ENCODE measurements around the gene SERF2.

Gene SERF2

GRCh38 chr15:43775411-43775965 lies 16.6 kb upstream of the SERF2 start:
- Histone ChIP-seq H3K4me2 (ENCODE audit: insufficient read depth, low read length, poor library complexity, severe bottlenecking) (no peak overlapping the region), H2AFZ (ENCODE audit: low read length) (no peak overlapping the region), H3K4me3 (ENCODE audit: low read length in 2 of 2) (no peak overlapping the region), H2AK5ac (ENCODE audit: low read depth, low read length) (no peak overlapping the region), H2BK120ac (ENCODE audit: low read depth, low read length) (peak overlapping the region; percentile 77), H3K9ac (ENCODE audit: low read depth, low read length, poor library complexity) (no peak overlapping the region), H2BK12ac (ENCODE audit: low read length) (no peak overlapping the region), H3K27ac (replicated peaks; ENCODE audit: low read length) (no peak overlapping the region), H4K91ac (ENCODE audit: low read depth, low read length, poor library complexity) (no peak overlapping the region), H3K18ac (ENCODE audit: low read length) (no peak overlapping the region), H3K14ac (ENCODE audit: low read length) (no peak overlapping the region), H3K4me1 (ENCODE audit: control insufficient read depth in 2 of 2, insufficient read depth in 1 of 2, low read depth in 1 of 2, low read length in 2 of 2) (peaks cover 0 to 7% of the 10 kb centered on the region in 2 donors), H2BK15ac (ENCODE audit: low read length) (no peak overlapping the region), H2BK5ac (ENCODE audit: low read length) (no peak overlapping the region), H3K4ac (ENCODE audit: low read length) (no peak overlapping the region), H3K23ac (ENCODE audit: low read depth, low read length, poor library complexity) (no peak overlapping the region), H3K36me3 (replicated peaks in 1 of 2; ENCODE audit: control insufficient read depth in 2 of 2, insufficient read depth in 2 of 2, low read length in 2 of 2) (peaks cover 11 to 49% of the 10 kb centered on the region in 2 donors), H3K27me3 (ENCODE audit: control insufficient read depth in 3 of 3, insufficient read depth in 3 of 3, low read depth in 1 of 3, low read length in 3 of 3) (peaks cover 0 to 10% (median 2%) of the 10 kb centered on the region in 3 experiments), H3K79me1 (ENCODE audit: low read depth, low read length) (no peaks in the 10 kb centered on the region), H4K8ac (ENCODE audit: low read depth, low read length) (no peak overlapping the region), H3K9me3 (replicated peaks in 1 of 2; ENCODE audit: control insufficient read depth in 2 of 2, insufficient read depth in 1 of 2, low read depth in 1 of 2, low read length in 2 of 2) (no peaks in the 10 kb centered on the region)
- WGBS, 2 donors (ENCODE audit: extremely low coverage in 2 of 2, insufficient read length in 2 of 2, insufficient replicate concordance in 1 of 2), result no CpG with 5 or more reads among the region's 1 CpG
- no peak for DNase-seq (ENCODE audit: low spot score)

DNA sequence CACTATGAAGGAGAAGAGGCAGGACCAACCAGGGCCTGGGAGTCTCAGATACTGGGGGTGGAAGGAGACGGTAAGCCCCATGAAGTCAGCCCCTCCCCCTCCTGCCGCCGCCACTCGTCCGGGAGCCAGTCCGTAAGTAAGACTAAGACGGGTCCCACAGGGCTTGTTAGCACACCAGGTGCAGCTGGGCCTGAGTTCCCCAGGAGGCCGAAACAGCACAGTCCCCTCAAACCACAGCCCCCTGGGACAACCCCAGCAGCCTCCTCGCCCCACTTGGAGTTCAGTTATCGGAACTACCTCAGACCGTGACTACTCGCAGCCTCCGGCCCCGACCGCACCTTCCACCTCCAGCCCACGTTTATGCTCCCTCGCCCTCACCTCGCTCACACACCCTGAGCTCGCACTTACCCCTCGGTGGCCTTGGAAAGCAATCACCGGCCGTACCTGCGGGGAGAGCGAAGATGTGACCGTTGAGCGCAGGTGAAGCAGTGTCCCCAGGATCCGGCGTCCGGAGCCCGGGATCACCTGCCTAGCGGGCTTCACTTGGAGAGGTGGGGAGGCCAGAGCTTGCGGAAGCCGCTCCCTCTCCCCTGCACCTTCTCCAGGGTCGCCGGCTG lies 15.9 kb upstream of the SERF2 start:
- peak overlapping the region; percentile 68 for H2AK5ac ChIP-seq (ENCODE audit: low read depth, low read length)
- H3K79me1 ChIP-seq (ENCODE audit: low read depth, low read length), result no peaks in the 10 kb centered on the region
- peak; percentile 14 for DNase-seq (ENCODE audit: low spot score)

DNA sequence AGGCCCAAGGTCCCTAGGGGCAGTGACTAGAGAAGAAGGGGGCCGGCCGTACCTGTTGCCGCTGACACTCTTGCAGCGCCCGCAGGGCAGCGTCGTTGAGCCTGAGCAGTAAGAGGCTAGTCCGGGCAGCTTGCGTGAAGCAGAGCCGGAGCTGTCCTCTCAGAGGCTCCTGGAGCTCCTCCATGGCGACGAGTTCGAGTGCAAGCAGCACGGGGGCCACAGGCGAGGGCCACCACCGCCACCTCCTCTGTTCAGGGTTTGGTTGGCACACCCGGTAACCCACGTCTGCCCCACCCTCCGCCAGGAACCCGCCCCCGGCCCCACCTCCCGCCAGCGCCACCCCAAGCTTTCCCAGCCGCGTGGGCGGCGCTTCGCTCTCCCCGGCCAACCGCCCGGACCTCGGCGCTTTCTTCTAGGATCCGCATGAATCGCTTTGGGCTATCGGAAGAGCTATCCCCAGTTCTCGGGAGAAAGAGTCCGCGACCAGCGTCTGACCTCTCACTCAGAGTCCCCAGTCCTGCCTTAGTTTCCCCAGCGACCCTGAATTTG lies 15.3 kb upstream of the SERF2 start, which contains the start of gene ELL3:
ELL3 (minus strand) TSS at position 249 of the 549 bp plus-strand sequence; CDS start at position 184, 65 bp downstream.
- Histone ChIP-seq H2AFZ (ENCODE audit: low read length) (no peak within 1 kb of the TSS), H4K8ac (ENCODE audit: low read depth, low read length) (peak within 1 kb of the TSS; percentile 45), H4K91ac (ENCODE audit: low read depth, low read length, poor library complexity) (no peak within 1 kb of the TSS), H2AK5ac (ENCODE audit: low read depth, low read length) (peak within 1 kb of the TSS; percentile 68), H3K4me2 (ENCODE audit: insufficient read depth, low read length, poor library complexity, severe bottlenecking) (peak within 1 kb of the TSS; percentile 94), H3K18ac (ENCODE audit: low read length) (peak within 1 kb of the TSS; percentile 89), H2BK12ac (ENCODE audit: low read length) (no peak within 1 kb of the TSS), H3K79me1 (ENCODE audit: low read depth, low read length) (no peaks in the 10 kb centered on the region), H3K27me3 (ENCODE audit: control insufficient read depth in 3 of 3, insufficient read depth in 3 of 3, low read depth in 1 of 3, low read length in 3 of 3) (peaks cover 0 to 10% (median 2%) of the 10 kb centered on the region in 3 experiments), H3K14ac (ENCODE audit: low read length) (peak within 1 kb of the TSS; percentile 43), H3K9ac (ENCODE audit: low read depth, low read length, poor library complexity) (peak within 1 kb of the TSS; percentile 89), H3K9me3 (replicated peaks in 1 of 2; ENCODE audit: control insufficient read depth in 2 of 2, insufficient read depth in 1 of 2, low read depth in 1 of 2, low read length in 2 of 2) (no peaks in the 10 kb centered on the region), H2BK15ac (ENCODE audit: low read length) (peak within 1 kb of the TSS; percentile 90), H3K4ac (ENCODE audit: low read length) (peak within 1 kb of the TSS; percentile 29), H3K4me3 (ENCODE audit: low read length in 2 of 2) (peak within 1 kb of the TSS in 1 of 2 donors; percentile 84), H2BK5ac (ENCODE audit: low read length) (peak within 1 kb of the TSS; percentile 35), H3K27ac (replicated peaks; ENCODE audit: low read length) (no peak within 1 kb of the TSS), H3K23ac (ENCODE audit: low read depth, low read length, poor library complexity) (peak within 1 kb of the TSS; percentile 44), H3K4me1 (ENCODE audit: control insufficient read depth in 2 of 2, insufficient read depth in 1 of 2, low read depth in 1 of 2, low read length in 2 of 2) (peaks cover 0 to 7% of the 10 kb centered on the region in 2 donors), H2BK120ac (ENCODE audit: low read depth, low read length) (peak within 1 kb of the TSS; percentile 77), H3K36me3 (replicated peaks in 1 of 2; ENCODE audit: control insufficient read depth in 2 of 2, insufficient read depth in 2 of 2, low read length in 2 of 2) (peaks cover 5 to 36% of the 10 kb centered on the region in 2 donors)
- DNase-seq (ENCODE audit: low spot score), result peak; percentile 31
- no CpG with 5 or more reads among the region's 41 CpGs for WGBS, 2 donors (ENCODE audit: extremely low coverage in 2 of 2, insufficient read length in 2 of 2, insufficient replicate concordance in 1 of 2)

More for the DNA sequence above, 15.9 kb upstream of the SERF2 start:
- peak overlapping the region; percentile 29 for H3K4ac ChIP-seq (ENCODE audit: low read length)
- H3K9me3 ChIP-seq (replicated peaks in 1 of 2; ENCODE audit: control insufficient read depth in 2 of 2, insufficient read depth in 1 of 2, low read depth in 1 of 2, low read length in 2 of 2), result no peaks in the 10 kb centered on the region
- H4K91ac ChIP-seq (ENCODE audit: low read depth, low read length, poor library complexity), result no peak overlapping the region
- H2BK120ac ChIP-seq (ENCODE audit: low read depth, low read length), result peak overlapping the region; percentile 77
- H3K4me2 ChIP-seq (ENCODE audit: insufficient read depth, low read length, poor library complexity, severe bottlenecking), result peak overlapping the region; percentile 94
- peaks cover 0 to 7% of the 10 kb centered on the region in 2 donors for H3K4me1 ChIP-seq (ENCODE audit: control insufficient read depth in 2 of 2, insufficient read depth in 1 of 2, low read depth in 1 of 2, low read length in 2 of 2)
- H2BK5ac ChIP-seq (ENCODE audit: low read length), result peak overlapping the region; percentile 35
- H2AFZ ChIP-seq (ENCODE audit: low read length), result no peak overlapping the region
- H3K4me3 ChIP-seq (ENCODE audit: low read length in 2 of 2), result peak overlapping the region in 1 of 2 donors; percentile 78
- H3K36me3 ChIP-seq (replicated peaks in 1 of 2; ENCODE audit: control insufficient read depth in 2 of 2, insufficient read depth in 2 of 2, low read length in 2 of 2), result peaks cover 9 to 42% of the 10 kb centered on the region in 2 donors
- no peak overlapping the region for H3K27ac ChIP-seq (replicated peaks; ENCODE audit: low read length)
- H3K27me3 ChIP-seq (ENCODE audit: control insufficient read depth in 3 of 3, insufficient read depth in 3 of 3, low read depth in 1 of 3, low read length in 3 of 3), result peaks cover 0 to 10% (median 2%) of the 10 kb centered on the region in 3 experiments
- H3K14ac ChIP-seq (ENCODE audit: low read length), result no peak overlapping the region
- peak overlapping the region; percentile 89 for H3K18ac ChIP-seq (ENCODE audit: low read length)
- peak overlapping the region; percentile 90 for H2BK15ac ChIP-seq (ENCODE audit: low read length)
- no peak overlapping the region for H2BK12ac ChIP-seq (ENCODE audit: low read length)
- peak overlapping the region; percentile 89 for H3K9ac ChIP-seq (ENCODE audit: low read depth, low read length, poor library complexity)
- WGBS, 2 donors (ENCODE audit: extremely low coverage in 2 of 2, insufficient read length in 2 of 2, insufficient replicate concordance in 1 of 2), result no CpG with 5 or more reads among the region's 35 CpGs
- peak overlapping the region; percentile 45 for H4K8ac ChIP-seq (ENCODE audit: low read depth, low read length)
- peak overlapping the region; percentile 44 for H3K23ac ChIP-seq (ENCODE audit: low read depth, low read length, poor library complexity)
